ENCODE measurements around the gene PUSL1.
A peak's percentile ranks its signal among the peaks of the same experiment; 100 is the strongest.

PUSL1 gene

GRCh38 chr1:1340791-1341548, 32.6 kb downstream of the PUSL1 start:
- no peak for DNase-seq (ENCODE audit: low spot score)

- no peak for DNase-seq (ENCODE audit: low spot score)
Observed at GRCh38 chr1:1341549-1342021, 33.2 kb downstream of the PUSL1 start.

GRCh38 chr1:1342061-1342562, 33.7 kb downstream of the PUSL1 start:
- DNase-seq (ENCODE audit: low spot score): no peak

GRCh38 chr1:1342584-1343115, 34.3 kb downstream of the PUSL1 start:
- DNase-seq (ENCODE audit: low spot score): no peak

- no peak for DNase-seq (ENCODE audit: low spot score)
Observed at GRCh38 chr1:1343811-1344421, 35.5 kb downstream of the PUSL1 start.

GRCh38 chr1:1344655-1345361, 36.4 kb downstream of the PUSL1 start:
- DNase-seq (ENCODE audit: low spot score): peak; percentile 80

- DNase-seq (ENCODE audit: low spot score): no peak
Observed at GRCh38 chr1:1345384-1345783, 37.0 kb downstream of the PUSL1 start.

GRCh38 chr1:1345860-1346500, 37.6 kb downstream of the PUSL1 start:
- no peak for DNase-seq (ENCODE audit: low spot score)

GRCh38 chr1:1346501-1346890, 38.1 kb downstream of the PUSL1 start:
- no peak for DNase-seq (ENCODE audit: low spot score)

- DNase-seq (ENCODE audit: low spot score): no peak
Observed at GRCh38 chr1:1347026-1347595, 38.7 kb downstream of the PUSL1 start.

GRCh38 chr1:1347663-1348419, 39.4 kb downstream of the PUSL1 start:
- peak; percentile 57 for DNase-seq (ENCODE audit: low spot score)

- no peak for DNase-seq (ENCODE audit: low spot score)
Observed at GRCh38 chr1:1348420-1349255, 40.2 kb downstream of the PUSL1 start.

GRCh38 chr1:1349256-1350012, 41.0 kb downstream of the PUSL1 start, which contains the start of gene DVL1:
TSS of gene DVL1 (minus strand) at chr1:1349418. CDS start at chr1:1349065, 353 bp downstream.
- DNase-seq (ENCODE audit: low spot score): peak; percentile 75

- no peak for DNase-seq (ENCODE audit: low spot score)
Observed at GRCh38 chr1:1351511-1352427, 43.4 kb downstream of the PUSL1 start.

- DNase-seq (ENCODE audit: low spot score): no peak
Observed at GRCh38 chr1:1352786-1353388, 44.5 kb downstream of the PUSL1 start.

GRCh38 chr1:1353389-1354151, 45.2 kb downstream of the PUSL1 start:
- no peak for DNase-seq (ENCODE audit: low spot score)

All from LoVo (cell line).